Panc1 (cell line): ENCODE measurements around the gene IFNL3.

Experiments
- POLR2AphosphoS5 ChIP-seq: IDR thresholded peaks from 2 replicates; pipeline ENCODE4 v1.6.1; 2012; ENCODE audit warnings: mild to moderate bottlenecking, low read depth, low read length, moderate library complexity
- SIN3A ChIP-seq: IDR thresholded peaks from 2 replicates; pipeline ENCODE4 v1.6.1; 2012; ENCODE audit warnings: low read depth, mild to moderate bottlenecking, low read length, moderate library complexity, borderline replicate concordance; ENCODE audit not compliant: insufficient read depth
- TCF7L2 ChIP-seq: IDR thresholded peaks from 2 replicates; pipeline ENCODE4 v1.6.1; 2011; ENCODE audit warnings: mild to moderate bottlenecking, low read depth, low read length, inconsistent platforms
- TF ChIP-seq, protein P1 (sequence below): fragments of 450-650 bp; IDR thresholded peaks from 2 replicates; pipeline ENCODE4 v1.5.1; 2017; ENCODE audit warnings: mild to moderate bottlenecking

DNA sequence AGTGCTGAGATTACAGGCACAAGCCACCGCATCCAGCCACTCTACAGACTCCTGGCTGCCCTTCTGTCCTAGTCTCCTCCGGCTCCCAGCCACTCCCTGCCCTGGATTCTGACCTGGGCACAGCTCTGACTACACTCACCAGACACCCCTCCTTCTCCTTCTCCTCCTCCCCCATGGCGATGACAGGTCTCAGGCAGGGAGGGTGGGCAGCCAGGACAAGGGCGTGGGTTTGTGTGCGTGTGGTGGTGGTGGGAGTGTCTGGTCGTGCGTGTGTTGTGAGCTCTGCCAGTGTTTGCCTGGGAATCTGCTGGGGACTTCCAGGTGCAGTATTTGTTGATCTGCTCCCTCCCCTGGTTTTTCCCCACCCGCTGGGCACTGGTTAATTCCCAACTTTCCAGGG, 51.0 kb downstream of the IFNL3 start:
- TF ChIP-seq, protein P1, sequence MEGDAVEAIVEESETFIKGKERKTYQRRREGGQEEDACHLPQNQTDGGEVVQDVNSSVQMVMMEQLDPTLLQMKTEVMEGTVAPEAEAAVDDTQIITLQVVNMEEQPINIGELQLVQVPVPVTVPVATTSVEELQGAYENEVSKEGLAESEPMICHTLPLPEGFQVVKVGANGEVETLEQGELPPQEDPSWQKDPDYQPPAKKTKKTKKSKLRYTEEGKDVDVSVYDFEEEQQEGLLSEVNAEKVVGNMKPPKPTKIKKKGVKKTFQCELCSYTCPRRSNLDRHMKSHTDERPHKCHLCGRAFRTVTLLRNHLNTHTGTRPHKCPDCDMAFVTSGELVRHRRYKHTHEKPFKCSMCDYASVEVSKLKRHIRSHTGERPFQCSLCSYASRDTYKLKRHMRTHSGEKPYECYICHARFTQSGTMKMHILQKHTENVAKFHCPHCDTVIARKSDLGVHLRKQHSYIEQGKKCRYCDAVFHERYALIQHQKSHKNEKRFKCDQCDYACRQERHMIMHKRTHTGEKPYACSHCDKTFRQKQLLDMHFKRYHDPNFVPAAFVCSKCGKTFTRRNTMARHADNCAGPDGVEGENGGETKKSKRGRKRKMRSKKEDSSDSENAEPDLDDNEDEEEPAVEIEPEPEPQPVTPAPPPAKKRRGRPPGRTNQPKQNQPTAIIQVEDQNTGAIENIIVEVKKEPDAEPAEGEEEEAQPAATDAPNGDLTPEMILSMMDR = no peak
- TF ChIP-seq SIN3A (no peak), POLR2AphosphoS5 (no peak), TCF7L2 (no peak)
